GM23338 (cell line): Measurements from ENCODE around the gene PGPEP1. TPM values are rescaled to one million over a fixed set of nuclear protein-coding genes. Genes with fewer than 3 reads are reported as not detected.

ENCODE experiments used
- ATAC-seq: fragments of 200-7000 bp; cut with Tn5 transposase; 3 replicates; pipeline ENCODE4 v1.9.1; 2020
- DNase-seq: peaks from one replicate; pipeline ENCODE4 v3.0.0-alpha.2; 2015; ENCODE audit warnings: low spot score
- H2AFZ ChIP-seq: fragments of 200-600 bp; sonication (generic); 2 replicates; pipeline ENCODE4 v1.8.0; 2016; ENCODE audit warnings: antibody characterized with exemption, mild to moderate bottlenecking, moderate library complexity
- H3F3A ChIP-seq: fragments of 200-600 bp; sonication (generic); replicated peaks from 2 replicates; pipeline ENCODE4 v1.8.0; 2017; ENCODE audit warnings: antibody characterized with exemption, mixed run types, low read depth
- H3K27ac ChIP-seq: fragments of 200-600 bp; sonication (generic); 2 replicates; pipeline ENCODE4 v1.6.1; 2016; ENCODE audit warnings: low read depth
- H3K27me3 ChIP-seq: fragments of 200-600 bp; sonication (generic); 2 replicates; pipeline ENCODE4 v1.8.0; 2016; ENCODE audit warnings: mild to moderate bottlenecking, mixed run types, moderate library complexity; ENCODE audit not compliant: insufficient read depth
- H3K36me3 ChIP-seq: fragments of 200-600 bp; sonication (generic); 2 replicates; pipeline ENCODE4 v1.8.0; 2016; ENCODE audit warnings: mild to moderate bottlenecking; ENCODE audit not compliant: insufficient read depth
- H3K4me1 ChIP-seq: fragments of 200-600 bp; sonication (generic); 2 replicates; pipeline ENCODE4 v1.8.0; 2016; ENCODE audit warnings: mild to moderate bottlenecking, moderate library complexity; ENCODE audit not compliant: insufficient read depth
- H3K4me2 ChIP-seq: fragments of 200-600 bp; sonication (generic); 2 replicates; pipeline ENCODE4 v1.7.1; 2017; ENCODE audit warnings: mixed run types
- H3K4me3 ChIP-seq: fragments of 200-600 bp; sonication (generic); 2 replicates; pipeline ENCODE4 v1.6.1; 2016; ENCODE audit warnings: mixed run types
- H3K79me2 ChIP-seq: fragments of 200-600 bp; sonication (generic); replicated peaks from 2 replicates; pipeline ENCODE4 v1.8.0; 2017; ENCODE audit warnings: mild to moderate bottlenecking; ENCODE audit not compliant: insufficient read depth
- H3K9me2 ChIP-seq: fragments of 200-600 bp; sonication (generic); 2 replicates; pipeline ENCODE4 v1.8.0; 2017; ENCODE audit not compliant: insufficient read depth
- H4K20me1 ChIP-seq: fragments of 200-600 bp; sonication (generic); replicated peaks from 2 replicates; pipeline ENCODE4 v1.8.0; 2017; ENCODE audit warnings: mild to moderate bottlenecking; ENCODE audit not compliant: insufficient read depth
- H3K27ac Mint-ChIP-seq: 2 replicates; pipeline ENCODE4 v1.8.0; 2020; ENCODE audit warnings: inconsistent platforms, mild to moderate bottlenecking, moderate library complexity, mixed read lengths
- H3K27me3 Mint-ChIP-seq: 3 replicates; pipeline ENCODE4 v1.8.0; 2022; ENCODE audit warnings: low read depth, mild to moderate bottlenecking, moderate library complexity, mixed read lengths, inconsistent platforms; ENCODE audit not compliant: insufficient read depth, poor library complexity
- H3K36me3 Mint-ChIP-seq: 3 replicates; pipeline ENCODE4 v1.8.0; 2021; ENCODE audit warnings: low read depth, mild to moderate bottlenecking, inconsistent platforms, moderate library complexity, mixed read lengths
- H3K4me1 Mint-ChIP-seq: 3 replicates; pipeline ENCODE4 v1.8.0; 2020; ENCODE audit warnings: mild to moderate bottlenecking, inconsistent platforms, mixed read lengths
- H3K4me3 Mint-ChIP-seq: 3 replicates; pipeline ENCODE4 v1.8.0; 2021; ENCODE audit warnings: moderate library complexity, mild to moderate bottlenecking, inconsistent platforms, mixed read lengths
- H3K9me3 Mint-ChIP-seq: 3 replicates; pipeline ENCODE4 v1.8.0; 2020; ENCODE audit warnings: moderate library complexity, mild to moderate bottlenecking, inconsistent platforms, mixed read lengths
- CREB1 ChIP-seq: fragments of 250-450 bp; sonication (Bioruptor Pico); IDR thresholded peaks from 2 replicates; pipeline ENCODE4 v1.5.0; 2020; ENCODE audit warnings: low read depth, mild to moderate bottlenecking, moderate library complexity
- CTCF ChIP-seq, 2 experiments: fragments of 200-600 bp in 1 of 2; sonication (generic) in 1 of 2; conservative IDR thresholded peaks; 2 replicates each; pipeline versions ENCODE4 v1.5.1 to v1.6.1; 2016 to 2017; ENCODE audit warnings: antibody characterized with exemption in 2 of 2, low read depth in 2 of 2, mild to moderate bottlenecking in 2 of 2, moderate library complexity in 1 of 2
- ETS1 ChIP-seq: IDR thresholded peaks from 2 replicates; pipeline ENCODE4 v1.6.1; 2016; ENCODE audit warnings: antibody characterized with exemption
- EZH2 ChIP-seq: fragments of 200-600 bp; sonication (generic); IDR thresholded peaks from one replicate; pipeline ENCODE4 v1.8.0; 2017; ENCODE audit warnings: antibody characterized with exemption, mild to moderate bottlenecking, low read depth; ENCODE audit not compliant: unreplicated experiment
- EZH2phosphoT487 ChIP-seq: fragments of 200-600 bp; sonication (generic); IDR thresholded peaks from one replicate; pipeline ENCODE4 v1.8.1; 2018; ENCODE audit warnings: antibody characterized with exemption; ENCODE audit not compliant: unreplicated experiment
- JUNB ChIP-seq: IDR thresholded peaks from one replicate; pipeline ENCODE4 v1.6.1; 2016; ENCODE audit warnings: antibody characterized with exemption; ENCODE audit not compliant: unreplicated experiment
- NANOG ChIP-seq: IDR thresholded peaks from 2 replicates; pipeline ENCODE4 v1.6.1; 2016; ENCODE audit warnings: antibody characterized with exemption, borderline replicate concordance
- POLR2AphosphoS5 ChIP-seq: IDR thresholded peaks from 2 replicates; pipeline ENCODE4 v1.6.1; 2016; ENCODE audit warnings: antibody characterized with exemption, low read depth
- REST ChIP-seq: IDR thresholded peaks from one replicate; pipeline ENCODE4 v1.6.1; 2018; ENCODE audit warnings: antibody characterized with exemption; ENCODE audit not compliant: unreplicated experiment
- STAT1 ChIP-seq: IDR thresholded peaks from one replicate; pipeline ENCODE4 v1.6.1; 2016; ENCODE audit warnings: antibody characterized with exemption; ENCODE audit not compliant: unreplicated experiment
- ZNF114 ChIP-seq: fragments of 250-450 bp; sonication (Bioruptor Pico); IDR thresholded peaks from 2 replicates; pipeline ENCODE4 v1.5.0; 2020; ENCODE audit warnings: mild to moderate bottlenecking, moderate library complexity
- ZNF331 ChIP-seq: fragments of 250-450 bp; sonication (Bioruptor Pico); IDR thresholded peaks from 2 replicates; pipeline ENCODE4 v1.5.0; 2020; ENCODE audit warnings: low read depth, mild to moderate bottlenecking, moderate library complexity
- ZNF462 ChIP-seq: fragments of 250-450 bp; sonication (Bioruptor Pico); IDR thresholded peaks from 2 replicates; pipeline ENCODE4 v1.5.0; 2020; ENCODE audit warnings: mild to moderate bottlenecking, moderate library complexity
- polyA plus RNA-seq: library from polyadenylated mRNA; unstranded; fragments of >200 nt; fragmentation: Nextera tagmentation; extraction: Ambion mirVana; gene quantifications from 2 replicates; pipeline ENCODE4 v1.2.1, GENCODE V29; 2016
- total RNA-seq: library from RNA; depleted of rRNA; stranded (reverse); fragments of >200 nt; shearing (Covaris generic); gene quantifications from 2 replicates; pipeline ENCODE4 v1.2.3, GENCODE V29; 2014

Gene PGPEP1
- total and polyA plus RNA-seq, 2 experiments from 2014 or later = 15.5 to 18.9 TPM

- Histone ChIP-seq H3K27ac (no peak overlapping the region), H3K4me3 (no peak overlapping the region), H3K4me1 (peaks cover 8% of the 10 kb centered on the region), H3K36me3 (no peaks in the 10 kb centered on the region), H3K9me2 (no peaks in the 10 kb centered on the region), H3K79me2 (no peaks in the 10 kb centered on the region), H4K20me1 (no peaks in the 10 kb centered on the region), H3K4me2 (no peak overlapping the region), H3F3A (peaks cover 24% of the 10 kb centered on the region), H2AFZ (no peak overlapping the region), H3K27me3 (peaks cover 19% of the 10 kb centered on the region)
- no peak overlapping the region for H3K27ac Mint-ChIP-seq
- H3K27me3 Mint-ChIP-seq = peaks cover 39% of the 10 kb centered on the region
- peaks cover 36% of the 10 kb centered on the region for H3K4me1 Mint-ChIP-seq
- H3K4me3 Mint-ChIP-seq = no peak overlapping the region
- ATAC-seq (no peak), DNase-seq (peak; percentile 45)
- no peaks in the 10 kb centered on the region for H3K36me3 Mint-ChIP-seq
- no peaks in the 10 kb centered on the region for H3K9me3 Mint-ChIP-seq
- TF ChIP-seq CREB1 (CRISPR knock-in tag) (no peak), EZH2phosphoT487 (no peak), CTCF (conservative IDR thresholded peaks at IDR 0.05; ENCODE audit: low read depth in 2 of 2) (no peak), EZH2 (no peak), ZNF114 (CRISPR knock-in tag) (no peak), POLR2AphosphoS5 (no peak), ZNF331 (CRISPR knock-in tag) (no peak), JUNB (no peak), ZNF462 (CRISPR knock-in tag) (no peak), REST (no peak), NANOG (no peak), STAT1 (no peak), ETS1 (no peak)
Measured at GRCh38 chr19:18414504-18415177, 74.2 kb downstream of the PGPEP1 start.
